SK-N-SH (cell line): ENCODE measurements around the gene PLP2.

ENCODE experiments used
- CTCF ChIP-seq: fragments of 200-600 bp; sonication (generic); IDR thresholded peaks from 2 replicates; pipeline ENCODE4 v1.6.1; 2017; ENCODE audit warnings: antibody characterized with exemption, mild to moderate bottlenecking, moderate library complexity
- ELF1 ChIP-seq: IDR thresholded peaks from 2 replicates; pipeline ENCODE4 v1.4.0; 2012
- EP300 ChIP-seq, 2 experiments: IDR thresholded peaks; 2 replicates each; pipeline versions ENCODE4 v1.4.0 to v1.6.1; 2012; ENCODE audit warnings: borderline replicate concordance in 1 of 2, low read depth in 1 of 2, low read length in 1 of 2
- EZH2phosphoT487 ChIP-seq: fragments of 200-600 bp; sonication (generic); IDR thresholded peaks from 2 replicates; pipeline ENCODE4 v1.6.1; 2017; ENCODE audit warnings: low read depth, mixed run types, mild to moderate bottlenecking, antibody characterized with exemption, moderate library complexity, borderline replicate concordance
- IRF3 ChIP-seq: fragments of 150-350 bp; IDR thresholded peaks from 2 replicates; pipeline ENCODE4 v1.6.1; 2016; ENCODE audit warnings: mild to moderate bottlenecking, low read depth, low read length
- JUND ChIP-seq: IDR thresholded peaks from 2 replicates; pipeline ENCODE4 v1.4.0; 2012
- POLR2AphosphoS5 ChIP-seq: IDR thresholded peaks from 2 replicates; pipeline ENCODE4 v1.6.1; 2012; ENCODE audit warnings: low read depth, low read length
- RCOR1 ChIP-seq: fragments of 150-350 bp; IDR thresholded peaks from 2 replicates; pipeline ENCODE4 v1.6.1; 2017; ENCODE audit warnings: antibody characterized with exemption, low read length
- RFX5 ChIP-seq: IDR thresholded peaks from 2 replicates; pipeline ENCODE4 v1.6.1; 2012; ENCODE audit warnings: mild to moderate bottlenecking, improper control_type of control experiment, low read length
- RXRA ChIP-seq: IDR thresholded peaks from 2 replicates; pipeline ENCODE4 v1.4.0; 2012; ENCODE audit warnings: low read depth, mild to moderate bottlenecking, borderline replicate concordance
- SIN3A ChIP-seq: IDR thresholded peaks from 2 replicates; pipeline ENCODE4 v1.6.1; 2012; ENCODE audit warnings: low read depth, mild to moderate bottlenecking, low read length, moderate library complexity, borderline replicate concordance
- SMC3 ChIP-seq: IDR thresholded peaks from 2 replicates; pipeline ENCODE4 v1.6.1; 2012; ENCODE audit warnings: low read depth, low read length, improper control_type of control experiment
- USF1 ChIP-seq: IDR thresholded peaks from 2 replicates; pipeline ENCODE4 v1.4.0; 2012; ENCODE audit warnings: low read depth, borderline replicate concordance

DNA sequence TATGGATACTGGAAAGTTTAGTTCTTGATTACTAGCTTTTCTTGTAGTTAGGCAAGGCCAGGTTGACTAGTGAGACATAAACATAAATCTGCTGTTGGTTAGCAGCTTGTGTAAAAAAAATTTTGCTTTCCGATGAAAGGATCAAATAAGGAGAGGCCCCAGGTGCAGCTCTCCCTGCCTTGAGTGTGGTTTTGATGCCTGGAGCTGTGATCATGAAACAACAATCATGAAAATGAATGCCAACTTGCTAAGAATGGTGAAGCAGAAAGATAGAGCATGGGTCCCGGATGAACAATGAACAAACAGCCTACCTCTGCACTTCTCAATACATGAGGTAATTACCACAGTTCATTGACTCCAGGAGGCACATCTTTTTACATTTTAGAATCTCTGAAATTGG is 42.7 kb downstream of the PLP2 start:
- no peak for TF ChIP-seq CTCF
- TF ChIP-seq POLR2AphosphoS5 = no peak
- no peak for TF ChIP-seq USF1
- no peak for TF ChIP-seq JUND
- no peak for TF ChIP-seq EZH2phosphoT487
- no peak for TF ChIP-seq RCOR1
- no peak for TF ChIP-seq SIN3A
- TF ChIP-seq ELF1 = no peak
- TF ChIP-seq EP300 (IDR thresholded peaks at IDR 0.05; ENCODE audit: borderline replicate concordance in 1 of 2, low read depth in 1 of 2, low read length in 1 of 2) = no peak
- no peak for TF ChIP-seq SMC3
- TF ChIP-seq RFX5 = no peak
- no peak for TF ChIP-seq RXRA
- TF ChIP-seq IRF3 = no peak
